Kidney tubule cell (primary cell): ENCODE measurements around the gene DYNC1LI2.
A peak's percentile ranks its signal among the peaks of the same experiment; 100 is the strongest.
"Not testable (repeated sequence)": the region's sequence is repeated elsewhere in the genome, so short reads cannot be mapped to it uniquely, and the experiment has no call there.

ENCODE experiments used
- DNase-seq: peaks from one replicate; pipeline ENCODE4 v3.0.0-alpha.2; 2018; ENCODE audit warnings: low spot score

DYNC1LI2 gene

DNA sequence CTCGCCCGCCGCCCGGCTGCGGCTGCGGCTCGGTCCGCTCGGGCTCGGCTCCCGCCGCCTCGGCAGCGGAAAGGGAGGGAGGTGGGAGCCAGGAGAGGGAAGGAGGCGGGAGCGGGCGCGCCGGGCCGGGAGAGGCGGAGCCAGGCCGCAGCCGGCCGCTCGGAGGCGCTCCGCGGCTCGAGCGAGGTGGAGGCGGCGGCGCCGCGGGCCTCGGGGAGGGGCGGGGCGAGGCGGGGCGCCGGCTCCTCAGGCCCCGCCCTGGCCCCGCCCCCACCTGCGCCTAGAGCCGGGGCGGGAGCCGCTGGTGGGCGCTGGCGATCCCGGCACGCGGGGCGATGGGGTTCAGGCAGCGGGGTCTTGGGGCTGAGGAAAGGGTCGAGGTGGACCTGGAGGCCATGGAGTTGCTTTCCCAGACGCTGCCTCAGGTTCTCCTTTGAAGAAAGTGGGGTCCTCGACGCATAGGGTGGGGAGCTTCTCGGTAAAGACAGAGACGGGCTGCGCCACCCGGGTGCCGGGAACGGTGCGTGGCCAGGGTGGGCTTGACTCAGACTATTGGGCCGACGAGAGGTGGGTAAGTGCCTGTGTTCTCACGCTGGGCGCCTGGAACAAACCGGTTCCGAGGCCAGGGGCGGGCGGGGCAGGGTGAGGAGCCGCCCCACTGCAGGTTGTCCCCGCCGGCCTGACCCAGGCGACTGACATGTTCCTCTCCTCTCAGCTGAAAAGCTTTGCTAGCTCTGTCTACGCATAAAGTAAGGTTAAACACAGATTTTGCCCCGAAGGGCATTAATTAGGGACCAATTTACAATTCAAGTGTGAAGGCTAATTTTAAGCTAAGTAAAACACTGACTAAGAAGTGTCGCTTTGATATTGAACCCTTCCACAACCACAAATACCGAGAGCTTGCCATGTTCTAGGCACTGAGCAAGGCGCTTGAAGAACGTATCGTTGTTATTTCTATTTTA lies 54.5 kb downstream of the DYNC1LI2 start, which contains the start of gene CMTM4:
CMTM4 (minus strand) TSS at position 75 of the 962 bp plus-strand sequence. CDS start 218 bp downstream, outside the sequence.
- peak; percentile 93 for DNase-seq

DNA sequence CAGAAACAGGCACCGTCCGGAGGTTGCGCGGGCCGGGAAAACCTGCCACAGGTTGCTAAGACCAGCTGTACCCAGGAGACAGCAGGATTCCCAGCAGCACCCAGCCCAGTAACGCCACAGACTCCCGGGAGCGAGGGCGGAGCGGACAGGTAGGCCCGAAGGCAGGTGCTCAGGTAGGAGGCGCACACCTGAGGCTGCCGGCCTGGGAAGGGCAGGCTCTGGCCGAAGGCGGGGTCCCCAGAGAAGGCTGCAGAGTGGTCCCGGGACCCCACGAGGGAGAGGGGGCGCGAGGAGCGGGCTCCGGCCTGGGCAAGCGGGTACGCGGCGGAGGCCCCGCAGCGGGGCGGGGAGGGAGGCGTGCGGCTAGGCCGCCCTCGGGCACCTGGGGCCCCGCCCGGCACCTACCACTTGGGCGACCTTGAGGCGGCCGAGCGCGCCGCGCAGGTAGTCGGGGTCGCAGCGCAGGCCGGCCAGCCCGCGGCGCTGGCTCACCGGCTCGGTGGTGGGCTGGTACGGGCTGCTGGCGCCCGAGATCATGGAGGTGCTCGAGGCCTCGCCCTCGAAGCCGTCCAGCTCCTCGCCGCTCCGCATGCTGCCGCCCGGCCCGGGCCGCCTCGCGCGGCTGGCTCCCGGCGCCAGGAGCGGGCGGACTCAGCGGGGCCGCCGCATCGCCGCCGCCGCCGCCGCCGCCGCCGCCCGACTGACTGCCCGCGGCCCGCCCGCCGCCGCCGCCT lies 55.3 kb downstream of the DYNC1LI2 start:
- peak; percentile 47 for DNase-seq

DNA sequence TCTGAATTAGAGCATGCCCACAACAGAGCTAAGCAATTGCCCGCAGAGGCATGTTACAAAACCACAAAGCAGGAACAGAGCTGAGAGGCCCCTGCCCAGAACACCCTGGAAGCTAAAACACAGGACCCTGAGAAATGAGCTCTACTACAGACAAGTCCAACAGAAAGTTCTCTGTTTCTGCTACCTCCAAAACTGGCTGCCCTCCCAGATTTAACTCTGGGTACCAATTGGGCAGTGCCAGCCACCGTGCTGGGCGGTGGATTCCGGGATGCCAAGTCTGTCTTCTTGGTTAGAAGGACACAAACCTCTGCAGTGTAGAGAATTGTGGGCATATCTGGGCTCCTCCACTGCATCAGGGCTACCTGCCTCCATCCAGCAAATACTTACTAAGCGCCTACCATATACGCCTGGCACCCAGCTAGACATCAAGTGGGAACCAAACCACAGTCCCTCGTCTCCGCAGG lies 55.9 kb downstream of the DYNC1LI2 start:
- DNase-seq = no peak

DNA sequence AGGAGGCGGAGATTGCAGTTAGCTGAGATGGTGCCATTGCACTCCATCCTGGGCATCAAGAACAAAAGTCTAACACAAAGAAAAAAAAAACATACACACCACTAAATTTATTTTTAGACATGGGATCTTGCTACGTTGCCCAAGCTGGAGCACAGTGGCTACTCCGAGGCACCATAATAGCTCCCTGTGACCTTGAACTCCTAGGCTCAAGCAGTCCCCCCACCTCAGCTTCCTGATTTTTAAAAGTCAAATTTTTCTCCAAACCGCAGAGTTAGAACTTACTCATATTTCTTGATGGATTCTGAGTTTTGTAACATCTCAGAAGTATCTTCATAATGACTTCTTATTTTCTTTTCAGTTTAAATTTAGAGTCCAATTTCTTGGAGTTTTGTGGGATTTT lies 58.3 kb downstream of the DYNC1LI2 start:
- DNase-seq = no peak

DNA sequence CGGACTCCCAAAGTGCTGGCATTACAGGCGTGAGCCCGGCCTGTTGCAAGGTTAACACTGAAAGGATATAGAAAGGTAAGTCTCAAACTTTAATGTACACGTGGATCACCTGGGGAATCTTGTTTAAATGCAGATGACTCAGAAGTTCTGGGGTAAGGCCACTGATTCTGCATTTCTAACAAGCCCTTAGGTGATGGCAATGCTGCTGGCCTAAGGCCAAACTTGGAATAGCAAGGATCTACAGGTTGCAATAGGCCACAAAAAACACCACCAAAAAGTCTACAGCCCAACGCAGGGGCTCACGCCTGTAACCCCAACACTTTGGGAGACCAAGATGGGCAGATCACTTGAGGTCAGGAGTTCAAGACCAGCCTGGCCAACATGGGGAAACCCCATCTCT lies 59.1 kb downstream of the DYNC1LI2 start:
- DNase-seq = peak; percentile 64

DNA sequence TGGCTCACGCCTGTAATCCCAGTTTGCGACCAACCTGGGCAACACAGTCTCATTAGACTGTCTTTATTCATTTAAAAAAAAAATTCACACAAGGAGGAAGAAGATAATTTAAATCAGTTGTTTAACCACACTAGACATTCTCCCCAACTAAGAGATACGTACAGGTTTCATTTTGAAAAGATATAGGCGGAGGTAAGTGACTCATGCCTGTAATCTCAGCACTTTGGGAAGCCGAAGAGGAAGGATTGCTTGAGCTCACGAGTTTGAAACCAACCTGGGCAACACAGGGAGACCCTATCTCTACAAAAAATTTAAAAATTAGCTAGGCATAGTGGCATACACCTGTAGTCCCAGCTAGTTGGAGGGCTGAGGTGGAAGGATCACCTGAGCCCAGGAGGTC lies 60.2 kb downstream of the DYNC1LI2 start:
- DNase-seq = no peak

DNA sequence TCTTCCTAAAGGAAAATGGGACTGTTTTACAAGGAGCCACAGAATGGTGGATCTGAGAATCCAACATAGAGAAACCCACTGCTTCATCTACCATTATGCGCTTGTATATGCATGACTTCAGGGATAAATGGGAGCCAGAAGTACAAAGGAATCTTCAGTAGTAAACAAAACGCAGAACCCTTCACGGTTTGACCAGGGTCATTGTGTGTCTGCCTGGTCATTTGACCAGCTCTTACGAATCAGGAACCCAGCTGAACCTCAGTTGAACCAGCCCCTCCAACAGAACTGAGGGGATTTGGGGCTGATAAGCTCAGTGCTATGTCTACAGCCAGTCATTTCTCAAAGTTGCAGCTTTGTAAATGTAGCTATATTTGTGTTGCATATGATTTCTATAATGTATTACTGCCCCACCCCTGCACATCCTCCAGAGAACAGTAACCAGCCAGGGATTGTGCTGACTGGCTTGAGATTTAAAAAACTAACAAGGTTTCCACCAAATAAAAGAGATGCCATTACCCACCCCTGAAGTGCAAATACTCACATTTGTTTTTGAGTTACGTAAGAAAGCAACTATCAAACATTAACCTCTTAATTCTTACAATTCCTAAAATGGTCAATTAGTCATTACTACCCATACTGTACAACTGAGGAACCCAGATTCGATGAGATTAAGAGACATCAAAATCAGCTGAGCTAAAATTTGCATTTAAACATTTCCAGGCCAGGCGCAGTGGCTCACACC lies 61.1 kb downstream of the DYNC1LI2 start:
- no peak for DNase-seq

DNA sequence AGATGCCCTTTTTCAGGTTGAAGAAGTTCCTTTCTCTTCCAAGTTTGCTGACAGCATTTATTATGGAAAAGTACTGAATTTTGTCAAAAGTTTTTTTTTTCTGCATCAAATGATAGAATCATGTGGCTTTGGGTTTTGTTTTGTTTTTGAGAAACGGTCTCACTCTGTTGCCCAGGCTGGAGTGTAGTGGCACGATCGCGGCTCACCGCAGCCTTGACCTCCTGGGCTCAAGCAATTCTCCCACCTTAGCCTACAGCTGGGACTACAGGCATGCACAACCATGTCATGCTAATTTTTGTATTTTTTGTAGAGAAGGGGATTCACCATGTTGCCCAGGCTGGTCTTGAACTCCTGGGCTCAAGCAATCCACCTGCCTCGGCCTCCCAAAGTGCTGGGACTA lies 62.1 kb downstream of the DYNC1LI2 start:
- DNase-seq = peak; percentile 49

DNA sequence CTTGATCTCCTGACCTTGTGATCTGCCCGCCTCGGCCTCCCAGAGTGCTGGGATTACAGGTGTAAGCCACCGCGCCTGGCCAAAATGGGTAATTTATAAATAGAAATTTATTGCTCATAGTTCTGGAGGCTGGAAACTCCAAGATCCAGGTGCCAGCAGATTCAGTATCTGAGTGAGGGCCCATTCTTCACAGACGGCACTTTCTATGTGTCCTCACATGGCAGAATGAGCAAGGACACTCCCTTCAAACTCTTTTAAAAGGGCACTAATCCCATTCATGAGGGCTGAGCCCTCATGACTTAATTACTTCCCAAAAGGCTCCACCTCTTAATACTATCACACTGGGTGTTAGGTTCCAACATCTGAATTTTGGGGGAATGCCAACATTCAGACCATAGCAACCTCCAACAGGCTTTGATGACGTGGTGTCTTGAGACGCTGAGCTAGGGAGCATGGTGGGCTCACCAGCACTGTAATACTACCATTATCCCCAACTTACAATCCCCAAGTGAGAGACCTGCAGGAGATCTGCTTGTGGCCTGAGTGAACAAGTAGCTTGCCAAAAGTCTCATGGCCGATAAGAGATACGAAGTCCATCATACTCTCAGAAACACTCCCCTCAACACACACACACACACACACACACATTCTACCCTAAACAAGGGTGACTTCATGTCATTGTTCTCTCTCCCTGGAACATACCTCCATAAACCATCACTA lies 63.3 kb downstream of the DYNC1LI2 start:
- no peak for DNase-seq

DNA sequence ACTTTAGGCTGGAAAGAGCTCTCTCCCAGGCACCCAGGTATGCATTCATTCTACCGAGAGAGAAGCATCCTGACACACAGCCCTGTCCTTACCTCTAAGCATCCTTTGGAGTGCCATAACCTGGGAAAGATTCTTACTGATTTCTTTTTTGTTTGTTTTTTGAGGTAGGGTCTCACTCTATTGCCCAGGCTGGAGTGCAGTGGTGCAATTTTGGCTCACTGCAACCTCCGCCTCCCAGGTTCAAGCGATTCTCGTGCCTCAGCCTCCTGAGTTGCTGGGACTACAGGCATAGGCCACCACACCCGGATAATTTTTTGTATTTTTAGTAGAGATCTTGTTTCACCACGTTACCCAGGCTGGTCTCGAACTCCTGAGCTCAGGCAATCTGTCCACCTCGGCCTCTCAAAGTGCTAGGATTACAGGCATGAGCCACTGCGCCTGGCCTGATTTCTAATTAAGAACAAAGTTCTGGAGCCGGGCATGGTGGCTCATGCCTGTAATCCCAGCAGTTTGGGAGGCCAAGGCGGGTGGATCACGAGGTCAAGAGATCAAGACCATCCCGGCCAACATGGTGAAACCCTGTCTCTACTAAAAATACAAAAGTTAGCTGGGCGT lies 65.8 kb downstream of the DYNC1LI2 start:
- not testable (repeated sequence) for DNase-seq

DNA sequence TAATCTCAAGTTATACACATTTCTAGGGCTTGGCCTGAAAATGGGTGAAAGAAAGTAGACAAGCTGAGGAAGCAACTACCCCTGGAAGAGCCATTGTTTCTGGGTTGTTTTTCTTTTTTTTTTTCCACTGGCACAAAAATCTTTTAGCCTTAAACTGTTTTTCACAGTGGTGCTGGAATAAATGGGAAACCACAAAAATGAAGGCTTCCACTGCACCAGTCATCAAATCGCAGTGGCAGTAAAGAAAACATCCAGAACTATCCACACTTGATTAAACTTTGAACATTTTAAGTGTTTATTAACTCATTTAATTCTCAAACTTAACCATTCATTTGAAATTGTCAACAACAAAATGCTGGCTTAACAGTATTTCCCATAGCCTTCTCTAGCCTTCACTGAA lies 69.1 kb downstream of the DYNC1LI2 start:
- DNase-seq = peak; percentile 32

DNA sequence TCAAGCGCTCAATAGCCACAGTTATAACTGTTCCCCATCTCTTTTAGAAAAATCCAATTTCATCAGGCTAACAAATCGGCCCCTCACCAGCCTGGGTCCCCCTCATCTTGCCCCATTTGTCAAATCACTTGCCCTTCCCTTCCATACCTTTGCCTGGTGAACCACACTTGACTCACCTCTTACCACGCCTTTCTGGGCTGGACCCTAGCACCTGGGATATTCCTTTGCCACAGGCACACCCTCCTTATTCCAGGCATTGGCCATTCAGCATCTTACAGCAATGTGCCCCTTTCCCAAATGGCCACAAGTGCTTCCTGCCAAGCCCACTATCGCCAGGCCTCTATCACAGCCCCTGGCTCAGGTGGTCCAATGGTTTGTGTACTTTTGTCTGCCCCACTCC lies 69.7 kb downstream of the DYNC1LI2 start:
- peak; percentile 33 for DNase-seq

DNA sequence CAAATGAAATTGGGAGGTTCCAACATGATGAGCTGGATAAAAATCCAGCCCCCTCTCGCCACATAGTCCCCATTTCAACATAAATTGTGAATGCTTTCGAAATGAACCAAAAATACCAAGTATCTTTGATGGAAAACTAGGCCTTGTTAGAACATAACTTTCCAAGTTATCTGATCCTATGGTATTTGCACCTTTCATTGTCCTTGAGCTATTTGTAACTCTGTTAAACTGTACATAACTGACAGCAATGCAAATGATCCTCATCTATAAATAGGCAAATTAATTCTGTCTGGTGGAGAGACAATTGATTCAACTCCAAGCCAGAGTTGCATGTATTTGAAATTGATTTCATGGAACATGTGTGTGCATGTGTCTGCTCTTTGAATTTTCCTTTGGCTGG lies 73.1 kb downstream of the DYNC1LI2 start:
- no peak for DNase-seq

DNA sequence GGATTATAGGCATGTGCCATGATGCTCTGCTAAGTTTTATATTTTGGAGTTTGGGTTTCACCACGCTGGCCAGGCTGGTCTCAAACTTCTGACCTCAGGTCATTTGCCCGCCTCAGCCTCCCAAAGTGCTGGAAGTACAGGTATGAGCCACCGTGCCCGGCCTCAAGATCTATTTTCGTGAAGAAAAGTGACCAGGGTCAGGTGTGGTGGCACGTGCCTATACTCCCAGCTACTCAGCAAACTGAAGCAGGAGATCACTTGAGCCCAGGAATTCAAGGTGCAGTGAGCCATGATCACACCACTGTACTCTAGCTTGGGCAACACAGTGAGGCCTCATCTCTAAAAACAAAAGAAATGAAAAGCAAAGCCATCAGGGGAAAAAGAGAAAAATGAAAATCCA lies 73.6 kb downstream of the DYNC1LI2 start:
- no peak for DNase-seq

DNA sequence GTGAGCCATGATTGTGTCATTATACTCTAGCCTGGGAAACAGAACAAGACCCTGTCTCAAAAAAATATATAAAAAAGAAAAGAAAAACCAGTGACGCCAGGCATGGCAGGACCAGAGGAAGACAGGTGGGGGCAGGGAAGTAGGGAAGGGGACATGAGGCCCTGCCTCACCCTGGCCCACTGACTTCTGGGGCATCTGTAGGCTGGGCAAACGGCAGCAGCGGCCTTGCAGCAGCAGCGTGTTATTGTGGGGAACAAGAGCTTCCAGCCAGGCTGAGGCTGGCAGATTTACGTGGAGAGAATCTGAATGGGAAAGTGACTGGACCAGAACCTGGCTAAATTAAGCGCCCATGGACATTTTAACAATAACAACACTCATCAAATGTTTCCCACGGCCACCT lies 74.2 kb downstream of the DYNC1LI2 start:
- no peak for DNase-seq

DNA sequence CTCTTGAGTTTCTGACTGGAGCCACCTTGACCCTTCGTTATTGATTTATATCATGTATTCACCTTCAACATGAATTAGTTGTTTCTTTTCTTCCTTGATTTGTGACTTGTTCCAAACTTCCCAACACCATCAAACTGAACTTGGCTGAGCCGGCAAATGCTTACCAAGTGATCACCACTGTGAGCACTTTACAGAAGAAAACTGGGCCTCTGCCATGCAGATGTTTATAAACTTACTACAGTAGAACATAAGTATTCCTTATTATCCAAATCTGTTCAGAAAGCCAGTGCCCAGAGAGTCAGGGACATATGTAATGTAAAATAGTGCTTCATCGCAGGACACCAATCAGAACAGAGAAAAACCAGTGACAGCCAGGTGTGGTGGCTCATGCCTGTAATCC lies 74.8 kb downstream of the DYNC1LI2 start:
- no peak for DNase-seq

DNA sequence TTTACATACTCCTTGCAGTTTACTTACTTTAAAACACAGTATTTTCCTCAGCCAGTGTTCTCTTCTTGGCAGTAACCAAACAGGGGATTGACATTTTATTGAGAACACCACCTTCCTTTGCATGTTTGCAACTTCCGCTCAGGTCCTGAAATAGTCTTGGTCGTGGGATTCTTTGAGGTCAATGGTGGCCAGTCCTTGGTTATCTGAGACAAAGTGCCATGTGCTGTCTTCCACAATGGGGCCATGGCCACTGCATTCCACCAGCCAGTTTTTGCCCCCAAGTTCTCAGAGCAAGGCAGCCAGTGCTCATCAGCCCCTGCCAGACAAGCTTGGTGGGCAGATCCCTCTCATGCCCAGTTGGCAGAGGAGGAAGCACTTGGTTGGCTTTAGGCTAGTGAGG lies 77.7 kb downstream of the DYNC1LI2 start:
- DNase-seq = no peak
